Stimulated activated CD8-positive, alpha-beta memory T cell treated with anti-CD3 and anti-CD28 coated beads, Interleukin-15, amount 100 ng/mL, for 24 hours (primary cell): ENCODE results near the gene CREB5.
"Not testable (repeated sequence)": the region's sequence is repeated elsewhere in the genome, so short reads cannot be mapped to it uniquely, and the experiment has no call there.

Source experiments
- DNase-seq: peaks from one replicate; pipeline ENCODE4 v3.0.0-alpha.2; 2020; ENCODE audit warnings: low read depth

Gene CREB5

GRCh38 chr7:28411876-28412662 lies at the start of gene CREB5:
Gene CREB5, plus strand, starts transcription at chr7:28412518. Its CDS starts 397 bp downstream, at chr7:28412915.
- DNase-seq = no peak

- no peak for DNase-seq
Observed at GRCh38 chr7:28362812-28363211, 49.5 kb upstream of the CREB5 start.

DNA sequence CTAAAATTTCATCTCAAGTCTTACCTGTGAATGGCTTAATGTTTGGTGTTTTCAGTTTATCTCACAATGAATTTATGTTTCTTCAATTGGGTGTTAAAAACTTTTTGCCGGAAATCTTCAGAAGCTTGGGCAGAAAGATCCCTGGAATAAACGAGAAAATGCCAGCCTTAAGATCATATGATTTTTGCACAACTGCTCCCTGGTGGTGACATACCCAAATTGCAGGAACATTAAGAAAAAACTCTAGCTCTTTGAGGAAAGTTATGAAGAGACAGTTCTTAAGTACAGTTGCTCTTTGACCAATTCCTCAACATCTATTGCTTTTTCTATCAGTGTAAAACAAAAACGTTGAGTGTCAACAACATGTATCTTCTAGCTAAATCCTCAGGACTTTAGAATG lies 48.2 kb upstream of the CREB5 start:
- DNase-seq = no peak

- no peak for DNase-seq
Observed at GRCh38 chr7:28369523-28369922, 42.8 kb upstream of the CREB5 start.

- no peak for DNase-seq
Observed at GRCh38 chr7:28371846-28372245, 40.5 kb upstream of the CREB5 start.

GRCh38 chr7:28373990-28374389 lies 38.3 kb upstream of the CREB5 start:
- no peak for DNase-seq

DNA sequence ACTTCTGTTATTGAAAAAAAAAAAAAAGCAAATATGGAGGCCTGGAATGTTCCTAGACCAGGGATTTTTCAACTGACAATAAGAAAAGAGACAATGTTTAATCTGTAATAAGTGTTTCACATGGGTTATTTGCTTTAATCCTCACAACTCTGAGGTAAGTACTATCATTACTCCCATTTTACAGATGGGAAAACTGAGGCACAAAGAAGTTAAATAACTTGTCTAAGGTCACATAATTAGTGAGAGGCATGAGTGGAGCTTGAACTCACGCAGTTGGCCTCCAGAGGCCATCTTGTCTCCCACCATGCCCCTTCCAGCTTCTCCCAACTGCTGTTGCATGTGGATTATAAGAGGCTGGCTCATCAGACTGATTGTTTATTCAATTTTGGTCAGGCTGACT lies 36.6 kb upstream of the CREB5 start:
- DNase-seq = no peak

DNA sequence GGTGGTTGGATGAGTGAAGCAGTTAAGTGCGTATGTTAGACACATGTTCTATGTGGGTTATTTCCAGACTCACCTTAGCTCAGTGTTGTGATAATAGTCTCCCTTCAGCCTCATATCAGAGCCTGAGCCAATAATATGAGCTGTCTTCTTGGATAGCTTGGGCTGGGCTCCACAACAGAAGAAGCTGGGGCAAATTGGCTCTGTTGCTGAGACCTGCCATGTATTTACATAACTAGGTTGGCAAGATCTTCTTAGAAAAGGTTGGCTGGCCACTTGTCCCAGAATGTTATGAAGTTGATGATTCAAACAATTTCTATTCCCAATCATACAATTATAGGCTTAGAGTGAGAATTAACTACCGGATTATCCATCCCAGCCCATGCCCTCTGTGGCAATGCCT lies 35.7 kb upstream of the CREB5 start:
- DNase-seq = no peak

GRCh38 chr7:28378574-28379149 lies 33.7 kb upstream of the CREB5 start:
- no peak for DNase-seq

DNA sequence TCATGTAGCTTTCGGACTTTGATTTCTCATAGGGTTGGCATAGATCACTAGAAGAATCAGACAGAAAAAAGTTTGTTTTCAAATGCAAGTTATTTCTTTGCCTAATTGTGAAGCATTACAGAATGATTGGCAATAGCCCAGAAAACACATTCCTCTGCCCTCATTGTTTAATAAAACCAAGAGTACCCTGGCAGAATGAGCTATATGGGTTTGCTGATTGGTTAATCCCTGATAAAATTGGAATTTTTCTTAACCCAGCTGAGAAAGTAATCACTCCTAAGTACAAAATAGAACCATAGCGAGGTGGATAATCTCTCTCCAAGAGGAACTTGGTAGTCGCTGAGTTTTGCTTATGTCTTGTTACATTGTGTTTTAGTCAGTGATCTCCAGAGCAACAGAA lies 30.9 kb upstream of the CREB5 start:
- DNase-seq = no peak

- no peak for DNase-seq
Observed at GRCh38 chr7:28382144-28382543, 30.2 kb upstream of the CREB5 start.

DNA sequence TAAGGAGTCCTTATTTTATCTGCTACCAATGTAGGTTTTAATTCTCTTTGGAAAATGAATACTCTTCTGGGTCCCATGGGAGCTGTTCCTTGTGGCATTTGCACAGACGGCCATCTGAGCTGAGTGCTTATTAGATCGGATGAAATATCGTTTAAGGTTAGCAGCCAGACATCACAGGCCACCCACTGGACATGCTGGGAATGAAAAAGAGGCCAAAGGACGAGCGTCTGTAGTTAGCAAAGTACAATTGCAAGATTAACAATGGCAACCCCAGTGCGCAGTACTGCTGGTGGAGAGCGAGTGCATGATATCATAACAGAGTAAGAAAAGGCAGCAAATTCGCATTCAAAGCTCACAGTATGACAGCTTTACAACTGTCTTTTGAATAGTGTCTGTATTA lies 28.3 kb upstream of the CREB5 start:
- DNase-seq = no peak

- no peak for DNase-seq
Observed at GRCh38 chr7:28389504-28390395, 22.6 kb upstream of the CREB5 start.

DNA sequence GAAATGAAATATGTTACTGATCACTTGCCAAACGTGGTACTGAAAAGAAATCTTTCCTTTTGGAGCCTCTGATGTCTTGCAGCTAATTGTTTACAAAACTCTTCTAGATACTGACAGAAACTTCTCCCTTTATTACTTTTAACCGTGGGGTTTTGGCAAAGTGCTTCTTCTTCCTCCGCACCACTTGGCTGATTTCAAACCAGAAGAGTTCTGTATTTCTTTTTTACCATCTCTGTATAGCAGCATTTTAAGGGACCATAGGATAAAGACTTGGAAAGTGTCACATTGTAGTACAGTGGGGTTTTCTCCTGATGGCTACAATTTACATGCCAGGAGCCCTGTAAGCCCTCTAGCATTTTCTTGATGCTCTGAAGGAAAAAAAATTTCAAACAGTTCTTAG lies 21.9 kb upstream of the CREB5 start:
- no peak for DNase-seq

DNA sequence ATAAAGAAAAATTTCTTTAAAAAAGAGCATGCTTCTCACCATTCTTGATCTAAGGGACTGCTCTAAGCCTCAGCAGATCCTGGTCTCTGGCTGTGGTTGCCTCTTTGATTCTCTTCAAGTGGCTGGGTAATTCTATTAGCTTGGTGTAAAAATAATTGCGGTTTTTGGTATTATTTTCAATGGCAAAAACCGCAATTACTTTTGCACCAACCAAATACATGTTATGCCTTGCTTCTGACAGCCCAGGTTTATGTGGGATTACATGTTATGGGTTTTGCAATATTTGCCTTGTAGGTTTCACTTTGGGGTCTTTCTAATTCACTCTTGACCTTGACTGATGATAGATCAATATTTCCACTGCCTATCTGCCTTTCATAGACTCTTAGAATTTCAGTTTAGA lies 20.0 kb upstream of the CREB5 start:
- DNase-seq = no peak

GRCh38 chr7:28395404-28395803 lies 16.9 kb upstream of the CREB5 start:
- DNase-seq = no peak

- DNase-seq = no peak
Observed at GRCh38 chr7:28395831-28396230, 16.5 kb upstream of the CREB5 start.

GRCh38 chr7:28397141-28397540 lies 15.2 kb upstream of the CREB5 start:
- no peak for DNase-seq

DNA sequence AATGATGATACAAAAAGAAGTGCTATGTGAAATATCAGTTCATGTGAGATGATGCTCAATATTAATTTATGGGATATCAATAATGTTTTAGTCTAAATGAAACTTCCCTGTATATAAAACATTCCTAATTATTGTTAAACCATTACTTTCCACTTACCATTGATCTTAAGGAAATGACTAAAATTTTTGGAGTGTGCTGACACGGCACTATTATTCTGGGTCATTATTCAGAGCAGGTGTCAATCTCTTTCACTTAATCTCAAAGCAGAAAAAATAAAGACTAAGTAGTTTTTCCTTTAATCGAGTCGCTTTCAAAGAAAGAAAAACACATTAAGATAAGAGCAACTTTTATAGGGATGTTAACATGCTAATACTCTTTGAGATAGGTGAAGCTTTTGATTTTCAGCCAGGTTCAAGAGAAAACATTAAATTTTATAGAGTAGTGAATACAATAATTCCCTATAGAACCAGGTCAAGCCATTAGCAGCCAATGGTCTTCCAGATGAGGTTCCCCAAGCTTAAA lies 11.4 kb upstream of the CREB5 start:
- DNase-seq = no peak

- not testable (repeated sequence) for DNase-seq
Observed at GRCh38 chr7:28401567-28401966, 10.8 kb upstream of the CREB5 start.

- DNase-seq = no peak
Observed at GRCh38 chr7:28405662-28406061, 6.7 kb upstream of the CREB5 start.

DNA sequence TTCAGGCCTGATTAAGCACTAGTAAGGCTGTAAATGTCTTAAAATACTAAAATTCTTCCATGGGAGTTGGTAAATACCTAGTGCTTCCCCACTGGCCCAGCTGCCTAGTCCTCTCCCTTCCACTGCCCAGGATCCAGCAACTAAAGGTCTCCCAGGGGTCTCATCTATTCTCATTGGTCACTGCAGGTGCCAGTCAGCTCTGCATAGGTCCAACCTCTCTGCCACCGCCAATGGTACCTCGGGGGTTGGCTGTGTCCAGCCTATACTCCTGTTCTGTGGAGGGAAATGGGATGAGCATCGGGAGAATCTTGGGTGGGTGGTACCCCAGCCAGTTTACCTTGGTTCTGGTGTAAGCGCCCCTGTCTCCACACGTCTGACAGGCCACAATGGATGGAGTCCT lies 6.1 kb upstream of the CREB5 start:
- no peak for DNase-seq

- DNase-seq = no peak
Observed at GRCh38 chr7:28407651-28408050, 4.7 kb upstream of the CREB5 start.
